Progenitor cell of endocrine pancreas (in vitro differentiated cells): ENCODE data around the gene FETUB. TPM values are rescaled to one million over a fixed set of nuclear protein-coding genes. Genes with fewer than 3 reads are reported as not detected.

Experiments used
- DNase-seq: peaks from one replicate; pipeline ENCODE4 v3.0.0; 2021; ENCODE audit warnings: low spot score; ENCODE audit not compliant: unreplicated experiment
- H3K27ac Mint-ChIP-seq: 2 replicates; pipeline ENCODE4 v1.8.0; 2021; ENCODE audit warnings: mild to moderate bottlenecking, moderate library complexity, mixed read lengths
- H3K27me3 Mint-ChIP-seq: 2 replicates; pipeline ENCODE4 v1.8.0; 2021; ENCODE audit warnings: mixed read lengths
- H3K36me3 Mint-ChIP-seq: 2 replicates; pipeline ENCODE4 v1.8.0; 2022; ENCODE audit warnings: mixed read lengths; ENCODE audit not compliant: insufficient read depth
- H3K4me1 Mint-ChIP-seq: 2 replicates; pipeline ENCODE4 v1.8.0; 2021; ENCODE audit warnings: low read depth, mixed read lengths
- H3K4me3 Mint-ChIP-seq: 2 replicates; pipeline ENCODE4 v1.8.0; 2021; ENCODE audit warnings: low read depth, mild to moderate bottlenecking, moderate library complexity, mixed read lengths
- H3K9me3 Mint-ChIP-seq: 2 replicates; pipeline ENCODE4 v1.8.0; 2021; ENCODE audit warnings: low read depth, mixed read lengths
- CTCF ChIP-seq: fragments of 200-600 bp; sonication (generic); IDR thresholded peaks from one replicate; pipeline ENCODE4 v1.5.0; 2021; ENCODE audit warnings: antibody characterized with exemption, mild to moderate bottlenecking; ENCODE audit not compliant: unreplicated experiment
- total RNA-seq: library from RNA; stranded (reverse); gene quantifications from 2 replicates; pipeline ENCODE4 v1.2.1, GENCODE V29; 2021

Gene FETUB
- total RNA-seq, 1 donor from 2014 or later = not detected

- DNase-seq = no peak
- no peaks in the 10 kb centered on the region for H3K9me3 Mint-ChIP-seq
- H3K27me3 Mint-ChIP-seq = peaks cover 24% of the 10 kb centered on the region
- H3K4me1 Mint-ChIP-seq = peaks cover 8% of the 10 kb centered on the region
- H3K27ac Mint-ChIP-seq = no peak overlapping the region
- no peak overlapping the region for H3K4me3 Mint-ChIP-seq
- no peak for TF ChIP-seq CTCF
- H3K36me3 Mint-ChIP-seq = no peaks in the 10 kb centered on the region
These were observed 29.3 kb downstream of the FETUB start for GRCh38 chr3:186669378-186670084.

GRCh38 chr3:186670155-186670554, 30.0 kb downstream of the FETUB start:
- DNase-seq = no peak
- Mint-ChIP-seq H3K27me3 (peaks cover 30% of the 10 kb centered on the region), H3K4me3 (no peak overlapping the region), H3K9me3 (no peaks in the 10 kb centered on the region), H3K4me1 (peaks cover 7% of the 10 kb centered on the region), H3K27ac (no peak overlapping the region), H3K36me3 (no peaks in the 10 kb centered on the region)
- no peak for TF ChIP-seq CTCF

- Mint-ChIP-seq H3K4me1 (no peaks in the 10 kb centered on the region), H3K9me3 (no peaks in the 10 kb centered on the region), H3K27me3 (peaks cover 29% of the 10 kb centered on the region), H3K4me3 (no peak overlapping the region), H3K27ac (no peak overlapping the region), H3K36me3 (no peaks in the 10 kb centered on the region)
- no peak for DNase-seq
- no peak for TF ChIP-seq CTCF
These were observed 30.9 kb downstream of the FETUB start for GRCh38 chr3:186671051-186671450.

- no peaks in the 10 kb centered on the region for H3K36me3 Mint-ChIP-seq
- peaks cover 50% of the 10 kb centered on the region for H3K27me3 Mint-ChIP-seq
- H3K9me3 Mint-ChIP-seq = peaks cover 12% of the 10 kb centered on the region
- no peak for DNase-seq
- TF ChIP-seq CTCF = no peak
- H3K4me3 Mint-ChIP-seq = no peak overlapping the region
- H3K4me1 Mint-ChIP-seq = peaks cover 3% of the 10 kb centered on the region
- no peak overlapping the region for H3K27ac Mint-ChIP-seq
These were observed 38.4 kb downstream of the FETUB start for GRCh38 chr3:186678604-186679003.

- Mint-ChIP-seq H3K4me1 (peaks cover 3% of the 10 kb centered on the region), H3K4me3 (no peak overlapping the region), H3K36me3 (no peaks in the 10 kb centered on the region), H3K9me3 (peaks cover 12% of the 10 kb centered on the region), H3K27me3 (peaks cover 46% of the 10 kb centered on the region), H3K27ac (no peak overlapping the region)
- DNase-seq = no peak
- TF ChIP-seq CTCF = no peak
These were observed 39.0 kb downstream of the FETUB start for GRCh38 chr3:186679151-186679550.
